ENCODE data around the gene PTH1R.

Gene PTH1R

DNA sequence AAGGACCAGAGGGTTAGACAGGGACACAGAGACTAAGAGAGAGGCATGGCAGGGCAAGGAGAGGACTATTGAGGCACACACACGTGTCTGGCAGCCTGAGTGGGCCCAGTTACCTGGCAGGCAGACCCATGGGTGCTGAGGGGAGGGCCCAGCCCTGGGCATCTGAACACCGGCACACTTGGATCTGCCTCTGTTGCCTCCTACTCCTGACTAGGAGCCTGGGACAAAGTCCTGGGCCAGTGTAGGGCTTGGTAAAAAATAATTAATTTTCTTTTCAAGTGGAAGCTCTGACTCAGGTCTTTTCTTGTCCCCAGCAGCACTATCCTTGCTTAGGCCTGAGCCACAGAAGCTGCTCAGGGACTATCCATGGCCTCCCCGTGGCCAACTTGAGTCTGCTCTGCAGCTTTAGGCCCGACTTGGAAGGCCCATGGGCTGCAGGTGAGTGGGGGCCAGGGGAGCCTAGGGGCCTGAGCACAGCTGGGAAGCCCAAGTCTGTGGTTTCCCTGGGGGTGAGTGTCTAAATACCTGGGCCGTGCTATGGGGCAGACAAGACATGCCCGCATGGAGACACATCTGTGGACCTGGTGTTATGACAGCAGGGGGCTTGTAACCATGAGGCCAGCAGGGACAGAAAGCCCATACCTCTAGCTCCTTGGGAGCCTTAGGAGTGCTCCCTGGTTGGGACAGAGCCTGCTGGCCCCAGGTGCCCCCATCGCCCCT lies at the start of gene PTH1R:
PTH1R (plus strand) TSS at position 316 of the 720 bp plus-strand sequence. CDS start 5,839 bp downstream, outside the sequence.
- DNase-seq (ENCODE audit: extremely low spot score, insufficient read length, low read depth) (no peak), FAIRE-seq (no peak)

- FAIRE-seq (peak; percentile 88), DNase-seq (ENCODE audit: extremely low spot score, insufficient read length, low read depth) (peak; percentile 53)
These were observed 47.8 kb upstream of the PTH1R start for GRCh38 chr3:46829699-46830208.

GRCh38 chr3:46830801-46831200 lies 46.7 kb upstream of the PTH1R start:
- FAIRE-seq = no peak
- DNase-seq (ENCODE audit: extremely low spot score, insufficient read length, low read depth) = no peak

- no peak for DNase-seq (ENCODE audit: extremely low spot score, insufficient read length, low read depth)
- FAIRE-seq = no peak
These were observed 46.2 kb upstream of the PTH1R start for GRCh38 chr3:46831316-46831715.

DNA sequence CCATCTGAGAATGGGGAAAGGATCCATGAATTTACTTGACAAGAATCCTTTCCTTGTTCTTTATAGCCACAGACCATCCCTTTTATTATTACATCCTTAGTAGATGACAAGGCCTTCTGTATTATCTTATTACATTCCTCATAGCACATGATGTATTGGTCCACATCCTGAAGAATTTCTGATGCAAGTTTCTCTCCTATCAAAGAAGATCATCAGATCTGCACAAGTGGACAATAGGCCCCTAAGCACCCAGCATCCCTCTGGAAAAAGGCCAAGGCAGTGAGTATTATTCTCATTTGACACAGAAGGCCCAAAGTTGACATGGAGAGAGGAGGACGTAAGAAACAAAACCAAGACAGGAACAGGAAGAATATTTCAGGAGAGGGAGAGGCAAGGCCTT lies 45.7 kb upstream of the PTH1R start:
- FAIRE-seq (no peak), DNase-seq (ENCODE audit: extremely low spot score, insufficient read length, low read depth) (no peak)

GRCh38 chr3:46833346-46834300 lies 43.9 kb upstream of the PTH1R start:
- FAIRE-seq (no peak), DNase-seq (ENCODE audit: extremely low spot score, insufficient read length, low read depth) (no peak)

DNA sequence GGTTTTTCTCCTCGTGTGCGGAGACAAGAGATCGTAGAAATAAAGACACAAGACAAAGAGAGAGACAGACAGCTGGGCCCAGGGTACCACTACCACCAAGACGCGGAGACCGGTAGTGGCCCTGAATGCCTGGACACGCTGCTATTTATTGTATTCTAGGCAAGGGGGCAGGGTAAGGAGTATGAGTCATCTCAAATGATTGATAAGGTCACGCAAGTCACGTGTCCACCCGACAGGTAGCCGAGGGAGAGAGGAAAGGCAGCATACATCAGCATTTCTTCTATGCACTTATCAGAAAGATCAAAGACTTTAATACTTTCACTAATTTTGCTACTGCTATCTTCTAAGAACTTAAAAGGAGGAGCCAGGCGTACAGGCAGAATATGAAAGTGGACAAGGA lies 42.5 kb upstream of the PTH1R start:
- FAIRE-seq = no peak
- no peak for DNase-seq (ENCODE audit: extremely low spot score, insufficient read length, low read depth)

DNA sequence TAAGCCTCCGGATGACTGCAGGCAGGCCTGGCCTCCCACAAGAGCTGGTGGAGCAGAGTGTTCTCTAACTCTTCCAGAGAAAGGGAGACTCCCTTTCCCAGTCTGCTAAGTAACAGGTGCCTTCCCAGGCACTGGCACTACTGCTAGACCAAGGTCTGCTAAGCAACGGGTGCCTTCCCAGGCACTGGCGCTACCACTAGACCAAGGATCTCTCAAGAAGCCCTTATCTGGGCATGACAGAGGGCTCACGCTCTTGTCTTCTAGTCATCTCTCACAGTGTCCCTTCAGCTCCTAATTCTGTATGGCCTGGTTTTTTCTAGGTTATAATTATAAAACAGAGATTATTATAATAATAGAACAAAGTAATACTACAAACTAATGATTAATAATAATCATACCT lies 42.0 kb upstream of the PTH1R start:
- FAIRE-seq = no peak
- DNase-seq (ENCODE audit: extremely low spot score, insufficient read length, low read depth) = no peak

- DNase-seq (ENCODE audit: extremely low spot score, insufficient read length, low read depth) = no peak
- FAIRE-seq = no peak
These were observed 39.2 kb upstream of the PTH1R start for GRCh38 chr3:46838301-46838700.

- DNase-seq (ENCODE audit: extremely low spot score, insufficient read length, low read depth) = no peak
- no peak for FAIRE-seq
These were observed 37.0 kb upstream of the PTH1R start for GRCh38 chr3:46840491-46840890.

- DNase-seq (ENCODE audit: extremely low spot score, insufficient read length, low read depth) = no peak
- FAIRE-seq = no peak
These were observed 34.0 kb upstream of the PTH1R start for GRCh38 chr3:46843508-46843907.

GRCh38 chr3:46844397-46844796 lies 33.1 kb upstream of the PTH1R start:
- no peak for DNase-seq (ENCODE audit: extremely low spot score, insufficient read length, low read depth)
- FAIRE-seq = no peak

GRCh38 chr3:46844881-46845312 lies 32.6 kb upstream of the PTH1R start:
- no peak for DNase-seq (ENCODE audit: extremely low spot score, insufficient read length, low read depth)
- no peak for FAIRE-seq

DNA sequence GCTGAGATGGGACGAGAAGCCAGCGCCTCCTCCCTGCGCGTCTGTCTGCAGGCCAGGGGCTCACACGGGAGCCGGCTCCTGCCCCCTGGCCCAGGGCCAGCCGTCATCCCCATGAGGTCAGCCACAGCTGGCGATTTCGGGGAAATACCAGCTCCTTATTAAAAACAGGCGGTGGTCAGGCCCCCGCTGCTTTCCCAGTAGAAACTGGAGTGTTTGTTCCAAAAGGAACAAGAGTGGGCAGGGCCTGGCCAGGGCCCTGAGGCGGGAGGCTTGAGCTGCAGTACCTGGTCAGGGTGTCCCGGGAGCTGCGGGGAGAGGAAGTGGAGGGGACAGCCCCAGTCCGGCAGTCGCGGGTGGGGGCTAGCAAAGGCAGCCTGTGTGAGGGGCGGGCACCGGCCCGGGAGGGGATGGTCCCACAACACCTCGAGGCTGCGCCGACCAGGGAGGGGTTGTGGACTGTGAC lies 32.1 kb upstream of the PTH1R start:
- FAIRE-seq (peak; percentile 18), DNase-seq (ENCODE audit: extremely low spot score, insufficient read length, low read depth) (no peak)

DNA sequence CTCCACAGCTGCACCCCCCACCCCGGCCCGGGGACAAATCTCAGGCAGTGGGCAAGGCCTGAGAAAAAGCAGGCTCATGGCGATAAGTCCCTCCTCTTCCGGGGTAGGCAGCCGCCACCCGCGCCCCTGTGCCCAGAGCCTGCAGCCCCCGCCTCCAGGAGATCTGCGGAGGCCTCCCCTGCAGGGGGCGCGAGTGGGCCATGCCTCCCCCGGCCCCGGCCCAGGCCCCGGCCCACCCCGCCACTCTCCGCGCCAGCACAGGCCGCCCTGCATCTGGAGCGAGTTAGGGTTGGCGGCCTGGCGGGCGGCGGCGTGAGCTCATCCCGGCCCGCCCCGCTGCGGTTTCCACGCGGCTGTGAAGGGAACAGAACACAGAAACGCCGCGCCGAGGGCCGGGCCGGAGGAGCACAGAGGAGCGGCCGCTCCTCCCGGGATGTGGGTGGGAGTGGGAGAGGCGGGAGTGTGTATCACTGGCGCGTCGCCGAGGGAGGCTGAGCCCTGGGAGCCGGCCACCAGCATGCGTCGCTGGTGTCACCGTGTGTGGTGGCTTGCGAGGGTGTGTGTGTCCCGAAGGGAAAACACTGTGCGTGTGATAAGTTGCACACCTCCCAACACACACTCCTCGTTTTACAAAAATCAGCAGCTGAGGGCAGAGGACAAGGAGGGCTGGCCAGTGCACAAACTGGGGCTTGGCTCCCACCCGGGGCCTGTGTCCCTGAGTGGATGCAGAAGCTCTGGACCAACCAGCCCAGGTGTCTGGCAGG lies 31.5 kb upstream of the PTH1R start:
- FAIRE-seq (peak; percentile 74), DNase-seq (ENCODE audit: extremely low spot score, insufficient read length, low read depth) (peak; percentile 63)

DNA sequence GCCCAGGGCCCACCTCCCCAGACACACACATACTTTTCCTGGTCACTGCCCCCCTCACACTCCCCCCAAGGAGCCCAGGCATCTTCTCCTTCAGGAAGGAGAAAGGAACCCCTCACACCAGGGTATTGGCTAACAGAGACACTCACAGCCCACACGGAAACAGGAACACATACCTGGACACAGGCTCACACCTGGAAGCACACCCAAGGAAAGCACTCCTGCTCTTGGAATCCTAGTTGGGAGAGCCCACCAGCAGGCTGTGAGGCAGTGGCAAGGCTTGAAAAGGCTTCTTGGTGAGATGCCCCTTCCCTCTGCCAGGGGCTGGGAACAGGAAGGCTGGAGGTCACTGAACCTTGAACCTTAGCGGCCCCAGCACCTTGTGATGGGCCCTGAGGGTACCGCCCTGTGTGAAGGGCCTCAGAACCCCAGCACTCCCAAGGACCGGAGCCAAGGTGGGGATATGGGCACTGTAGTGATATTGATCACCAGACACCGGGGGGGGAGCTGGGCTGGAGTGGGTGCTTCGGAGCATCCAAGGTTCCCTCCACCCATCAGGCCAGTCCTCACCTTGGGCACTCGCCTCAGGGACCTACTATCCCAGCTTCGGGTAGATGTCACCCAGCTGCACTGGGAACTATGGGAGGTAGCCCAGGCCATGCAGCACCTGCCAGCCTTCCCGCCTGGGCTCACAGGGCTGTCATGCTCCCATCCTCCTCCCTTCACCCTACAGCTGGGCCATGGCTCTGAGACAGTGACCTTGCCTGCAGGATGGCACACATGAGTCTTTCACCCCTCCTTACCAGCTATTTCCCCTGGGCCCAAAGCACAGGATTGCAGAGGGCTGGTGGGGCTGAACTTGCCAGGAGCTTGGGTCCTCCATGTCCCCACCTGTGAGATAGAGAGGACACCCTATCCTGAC lies 30.6 kb upstream of the PTH1R start:
- FAIRE-seq = no peak
- no peak for DNase-seq (ENCODE audit: extremely low spot score, insufficient read length, low read depth)

DNA sequence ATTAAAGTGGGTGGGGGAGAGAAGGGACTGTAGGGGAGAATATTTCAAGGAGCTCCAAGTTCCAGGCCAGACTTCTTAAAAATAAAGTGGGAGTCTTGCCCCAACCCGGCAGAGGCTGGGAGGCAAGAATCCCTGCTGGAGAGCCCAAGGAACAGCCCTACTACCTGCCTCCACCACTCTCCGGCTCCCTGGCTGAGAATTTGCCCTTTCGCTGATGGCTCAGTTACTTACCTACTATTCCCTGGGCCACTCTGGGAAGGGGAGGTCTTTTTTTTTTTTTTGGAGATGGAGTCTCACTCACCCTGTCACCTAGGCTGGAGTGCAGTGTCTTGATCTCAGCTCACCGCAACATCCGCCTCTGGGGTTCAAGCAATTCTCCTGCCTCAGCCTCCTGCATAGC lies 29.8 kb upstream of the PTH1R start:
- no peak for FAIRE-seq

DNA sequence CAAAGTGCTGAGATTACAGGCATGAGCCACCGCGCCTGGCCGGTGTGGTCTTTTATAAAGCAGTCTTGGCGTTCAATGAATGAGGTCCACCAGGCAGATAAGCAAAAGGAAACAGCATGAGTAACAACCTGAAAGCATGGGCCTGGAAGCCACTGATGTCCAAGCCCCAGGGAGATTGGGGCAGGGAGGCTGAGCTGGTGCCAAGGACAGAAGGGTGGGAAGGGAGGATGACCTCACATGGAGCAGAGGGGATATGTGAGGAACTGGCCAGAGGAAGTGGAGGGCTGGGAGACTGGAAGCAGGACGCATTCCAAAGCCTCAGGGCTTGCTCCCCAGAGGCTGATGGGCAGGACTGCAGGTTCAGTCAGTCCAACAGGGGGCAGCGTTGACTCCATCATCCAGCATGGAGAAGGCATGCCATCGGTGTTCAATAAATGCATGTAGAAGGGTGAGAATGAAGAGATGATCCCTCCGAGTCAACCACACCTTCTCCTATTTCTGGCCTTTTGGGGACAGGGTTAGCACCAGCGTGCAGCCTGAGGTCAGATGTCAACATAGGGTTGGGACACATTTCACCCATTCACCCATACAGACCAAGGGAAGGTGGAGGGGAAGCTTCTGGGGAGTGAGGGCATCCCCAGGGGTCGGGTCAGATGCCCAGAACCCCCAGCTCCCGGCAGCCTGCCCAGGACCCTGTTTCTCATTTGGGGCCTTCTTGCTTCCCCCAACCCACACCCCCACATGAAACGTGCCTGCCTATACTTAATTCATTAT lies 29.1 kb upstream of the PTH1R start:
- FAIRE-seq (no peak), DNase-seq (ENCODE audit: extremely low spot score, insufficient read length, low read depth) (no peak)

More for the DNA sequence above, 29.8 kb upstream of the PTH1R start:
- DNase-seq (ENCODE audit: extremely low spot score, insufficient read length, low read depth) = no peak

All from GM18507 (cell line).